HG02678 (cell line): ENCODE measurements around the gene LSAMP.
"Not testable (repeated sequence)": the region's sequence is repeated elsewhere in the genome, so short reads cannot be mapped to it uniquely, and the experiment has no call there.

Experiments
- ATAC-seq: cut with Tn5 transposase; IDR thresholded peaks from one replicate; pipeline ENCODE4 v1.9.1; 2021; ENCODE audit warnings: mild to moderate bottlenecking, moderate library complexity; ENCODE audit not compliant: unreplicated experiment

LSAMP gene

DNA sequence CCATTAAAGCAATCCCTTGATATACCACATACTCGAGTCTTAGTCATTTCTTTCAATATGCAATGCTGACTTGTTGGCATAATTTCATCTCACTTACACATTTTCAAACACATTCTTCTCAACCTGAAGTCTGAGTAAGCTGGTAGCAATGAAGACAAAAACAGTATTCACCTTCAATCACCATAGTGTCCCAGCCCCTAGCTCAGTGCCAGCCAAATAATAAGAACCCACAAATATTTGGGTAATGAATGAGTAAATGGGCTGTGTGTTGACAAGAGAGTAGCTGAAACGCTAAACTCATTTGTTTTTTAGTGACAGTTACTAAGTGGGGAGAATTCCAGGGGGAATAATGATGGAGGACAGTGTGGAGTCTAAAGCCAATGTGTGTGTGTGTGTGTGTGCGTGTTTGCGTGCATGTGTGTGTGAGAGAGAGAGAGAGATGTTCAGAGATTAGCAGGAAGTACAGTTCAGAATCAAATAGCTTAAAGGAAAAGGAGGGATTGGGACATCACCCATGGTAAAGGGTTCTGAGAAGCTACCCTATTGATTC is 656.3 kb downstream of the LSAMP start:
- ATAC-seq = no peak

DNA sequence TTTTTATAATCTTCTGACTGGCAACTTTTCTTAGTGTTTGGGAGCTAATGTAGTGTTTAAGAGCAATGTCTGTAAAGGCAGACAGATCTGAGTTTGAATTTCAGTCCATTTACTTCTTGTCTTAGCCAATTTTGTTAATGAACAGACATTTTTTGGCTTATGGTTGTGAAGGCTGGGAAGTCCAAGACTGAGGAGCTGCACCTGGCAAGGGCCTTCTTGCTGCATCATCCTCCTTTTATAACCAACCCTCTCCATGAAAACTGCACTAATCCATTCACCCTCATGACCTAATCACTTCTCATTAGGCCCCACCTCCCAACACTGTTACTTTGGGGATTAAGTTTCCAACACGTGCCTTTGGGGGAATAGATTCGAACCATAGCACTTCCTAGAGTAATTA is 657.5 kb downstream of the LSAMP start:
- ATAC-seq = no peak

DNA sequence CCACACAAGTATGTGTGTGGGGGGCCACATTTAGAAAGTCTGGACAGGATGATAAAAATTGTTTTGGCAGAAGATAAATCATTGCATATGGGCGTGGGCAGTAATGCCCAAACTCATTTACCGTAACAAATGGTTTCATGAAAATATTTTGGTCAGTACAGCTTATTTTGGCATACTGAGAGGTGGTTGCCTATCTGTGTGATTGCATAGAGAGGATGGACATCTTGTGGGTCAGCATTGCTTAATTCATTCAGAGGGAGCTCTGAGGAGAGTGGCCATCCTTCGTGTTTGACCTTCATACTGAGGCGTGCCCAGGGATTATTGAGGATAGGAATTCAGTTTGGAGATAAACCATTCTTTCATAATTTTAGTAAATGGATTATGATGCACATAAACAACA is 659.5 kb downstream of the LSAMP start:
- ATAC-seq = no peak

DNA sequence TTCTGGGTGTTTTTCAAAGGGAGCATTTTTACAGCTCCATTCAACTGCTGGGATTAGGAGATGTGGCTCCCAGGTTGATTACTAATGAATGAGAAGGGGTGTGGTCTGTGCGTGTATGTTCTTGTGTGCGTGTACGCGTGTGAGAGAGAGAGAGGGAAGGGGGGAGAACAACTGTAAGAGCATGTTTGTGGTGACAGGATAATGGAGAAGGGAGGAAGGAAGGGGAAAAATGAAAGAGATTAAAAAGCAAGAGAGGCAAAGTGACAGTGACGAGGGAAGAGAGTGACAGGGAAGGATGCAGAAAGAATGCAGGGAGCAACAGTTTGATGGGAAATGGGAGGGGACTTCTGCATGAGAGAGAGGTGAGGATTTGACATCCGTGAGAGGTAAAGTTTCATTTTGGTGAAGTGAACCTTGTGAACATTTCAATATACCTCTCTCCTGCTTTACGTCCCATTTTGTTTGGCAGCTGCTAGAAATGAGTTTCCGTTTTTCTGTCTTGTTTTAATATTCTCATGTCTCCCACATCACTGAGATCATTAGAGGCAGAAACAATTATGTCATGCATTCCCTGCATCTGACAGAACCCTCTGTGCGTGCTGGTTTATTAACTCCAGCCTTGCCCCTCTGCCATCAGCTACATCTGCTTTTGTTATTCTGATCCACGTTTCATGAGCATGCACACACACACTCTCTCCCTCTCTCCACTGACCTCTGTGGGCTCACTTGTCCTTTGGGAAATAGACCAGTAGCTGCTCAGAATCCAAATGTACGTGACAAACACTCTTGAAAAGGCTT is 660.3 kb downstream of the LSAMP start:
- ATAC-seq = no peak

DNA sequence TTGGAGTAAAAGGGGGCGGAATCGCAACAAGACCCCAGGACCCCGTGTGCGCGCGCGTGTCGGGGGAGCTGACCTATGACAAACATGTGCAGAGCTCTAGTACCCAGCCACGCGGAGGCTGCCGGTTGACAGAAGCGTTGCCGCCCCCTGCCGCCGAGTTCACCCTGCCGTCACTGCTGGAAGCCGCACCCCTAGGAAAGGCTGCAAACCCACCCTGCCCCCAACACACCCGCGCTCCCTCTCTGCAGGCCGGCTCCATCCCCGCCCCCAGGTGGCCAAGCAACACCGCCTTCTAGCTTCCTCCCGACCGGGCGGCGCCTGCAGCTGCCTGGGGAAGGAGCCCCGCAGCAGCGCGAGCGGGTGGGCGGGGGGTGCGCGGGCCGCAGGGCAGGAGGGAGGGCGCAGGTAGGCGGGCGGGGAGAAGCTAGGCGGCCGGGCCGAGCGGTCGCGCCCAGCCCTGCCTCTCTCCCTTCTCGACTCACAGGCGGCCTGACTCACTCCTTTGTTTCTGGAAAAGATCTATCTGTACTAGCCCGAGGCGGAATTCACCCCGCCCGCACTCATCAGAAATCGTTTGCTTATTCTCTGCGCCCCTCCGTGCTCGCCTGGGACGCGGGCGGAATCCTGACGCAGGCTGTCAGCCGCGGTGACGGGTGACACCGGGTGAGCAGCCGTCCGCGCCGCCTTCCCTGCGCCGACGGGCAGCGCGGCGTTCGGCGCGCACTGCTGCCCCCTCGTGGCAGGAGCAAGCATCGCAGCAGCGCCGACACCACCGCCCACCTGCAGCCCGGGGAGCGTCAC is 661.1 kb downstream of the LSAMP start:
- ATAC-seq = peak; percentile 85

DNA sequence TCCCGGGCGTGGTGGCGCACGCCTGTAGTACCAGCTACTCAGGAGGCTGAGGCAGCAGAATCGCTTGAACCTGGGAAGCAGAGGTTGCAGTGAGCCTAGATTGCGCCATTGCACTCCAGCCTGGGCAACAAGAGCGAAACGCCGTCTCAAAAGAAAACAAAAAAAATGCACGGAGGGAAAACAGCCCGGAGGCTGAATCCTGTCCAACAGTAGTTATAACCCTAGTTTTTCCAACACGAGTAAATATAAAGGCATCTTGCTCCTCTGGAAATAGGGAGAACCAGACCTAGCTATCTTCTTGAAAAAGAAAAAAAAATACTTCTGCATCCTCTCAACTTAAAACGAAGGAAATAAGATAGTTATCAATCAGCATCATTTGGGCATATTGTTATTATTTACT is 661.9 kb downstream of the LSAMP start:
- not testable (repeated sequence) for ATAC-seq

DNA sequence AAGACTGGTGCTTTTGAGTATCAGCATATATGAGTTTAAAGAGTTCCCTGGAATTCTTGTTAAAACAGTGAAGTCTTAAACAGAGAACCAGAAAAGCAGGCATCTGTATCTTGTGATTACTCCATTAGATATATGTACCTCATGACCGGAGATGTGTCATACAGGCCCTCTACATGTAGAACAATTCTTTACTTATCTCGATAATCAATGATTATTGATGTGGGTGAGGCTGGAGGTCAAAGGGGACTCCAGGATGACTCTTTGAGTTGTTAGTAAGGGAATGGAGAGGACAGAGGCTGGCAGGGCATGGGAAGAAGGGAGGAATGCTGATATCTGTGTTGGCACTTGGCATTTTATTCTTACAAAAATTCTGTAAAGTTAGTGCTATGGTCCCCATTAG is 666.3 kb downstream of the LSAMP start:
- no peak for ATAC-seq

DNA sequence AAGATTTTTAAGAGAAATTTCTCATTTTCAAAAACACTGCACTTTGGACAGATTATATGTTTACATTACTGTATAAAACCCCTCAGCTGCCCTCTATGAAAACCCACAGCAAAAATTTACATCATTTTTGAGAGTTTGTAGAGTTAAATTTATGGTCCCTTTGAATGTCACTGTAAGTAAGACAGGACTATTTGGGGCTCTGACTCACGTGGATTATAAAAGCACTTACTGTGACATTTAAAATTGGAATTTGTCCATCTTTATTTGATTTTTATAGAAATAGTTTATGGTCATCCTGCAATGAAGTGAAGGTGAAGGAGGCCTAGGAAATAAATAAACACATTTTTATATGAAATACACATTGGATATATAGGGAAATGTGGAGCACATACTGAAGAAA is 672.3 kb downstream of the LSAMP start:
- no peak for ATAC-seq

DNA sequence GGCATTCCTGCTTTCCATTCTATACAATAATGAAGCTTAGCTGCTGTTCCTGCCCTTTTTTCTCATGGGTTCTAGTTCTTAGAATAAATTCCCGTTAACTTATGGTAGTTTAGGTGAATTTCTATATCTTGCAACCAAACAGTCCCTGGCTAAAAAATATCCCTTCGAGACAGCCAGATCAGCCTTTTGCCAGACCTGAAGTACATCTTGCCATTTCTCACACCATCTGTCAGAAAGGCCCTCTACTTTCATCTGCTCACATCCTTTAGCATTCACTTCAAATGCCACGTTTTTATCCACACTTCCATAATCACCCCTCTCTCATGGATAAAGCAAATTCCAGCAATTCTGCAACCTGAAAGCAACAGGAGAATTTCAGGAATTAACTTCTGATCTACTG is 676.6 kb downstream of the LSAMP start:
- ATAC-seq = no peak

DNA sequence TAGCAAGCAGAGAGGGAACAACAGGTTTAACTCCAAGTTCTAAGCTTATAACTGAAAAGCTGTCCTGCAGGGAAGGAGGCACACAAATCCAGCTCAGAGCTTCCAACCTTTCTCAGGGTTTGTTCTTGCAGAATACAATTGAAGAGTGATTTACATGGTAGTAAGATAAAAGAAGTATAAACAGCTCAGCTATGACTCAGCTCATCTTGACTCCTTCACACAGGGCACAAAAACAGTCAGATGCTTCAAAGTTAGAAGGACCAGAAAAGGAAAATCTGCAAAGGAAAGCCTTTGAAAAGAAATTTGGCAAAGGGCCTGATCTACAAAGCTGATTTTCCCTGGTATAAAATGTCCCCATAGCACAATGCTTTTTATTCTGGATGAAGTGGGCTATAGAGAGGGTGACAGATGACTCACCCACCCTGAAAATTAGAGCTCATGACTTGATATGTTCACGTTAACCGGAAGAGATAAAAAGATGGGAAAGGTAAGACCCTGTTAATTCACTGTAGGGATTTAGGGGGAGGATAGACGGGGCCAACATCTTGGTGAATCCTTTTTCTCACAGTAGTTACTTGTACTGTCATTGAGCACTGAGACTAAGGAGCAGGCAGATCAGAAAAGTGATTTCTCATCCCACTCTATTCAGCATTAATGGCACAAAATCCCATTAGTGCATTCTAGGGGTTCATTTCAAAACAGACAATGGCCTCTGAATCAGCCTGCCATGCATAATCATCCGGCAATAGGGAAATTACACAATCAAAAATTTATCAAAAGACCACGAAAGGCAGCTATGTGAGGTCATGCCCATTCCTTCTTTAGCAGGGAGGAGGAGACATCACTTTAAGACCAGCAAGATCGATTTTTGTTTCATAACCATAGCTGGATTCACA is 678.5 kb downstream of the LSAMP start:
- no peak for ATAC-seq

DNA sequence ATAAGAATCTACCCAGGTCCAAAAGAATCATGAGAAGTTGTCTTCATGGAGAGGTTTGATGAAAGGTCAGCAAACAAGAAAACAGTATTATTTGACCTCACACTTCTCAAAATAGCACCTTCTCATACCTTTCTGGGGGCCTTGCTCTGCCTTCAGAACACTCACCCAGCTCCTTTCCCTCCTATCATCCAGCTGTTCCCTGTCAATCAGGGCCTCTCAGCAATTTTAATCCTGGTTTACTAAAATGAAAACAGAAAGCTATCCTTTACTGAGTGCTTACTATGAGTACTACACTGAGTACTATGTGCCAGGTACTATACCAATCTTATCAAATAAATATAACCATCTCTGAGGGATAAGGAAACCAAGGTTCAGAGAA is 683.4 kb downstream of the LSAMP start:
- ATAC-seq = no peak

DNA sequence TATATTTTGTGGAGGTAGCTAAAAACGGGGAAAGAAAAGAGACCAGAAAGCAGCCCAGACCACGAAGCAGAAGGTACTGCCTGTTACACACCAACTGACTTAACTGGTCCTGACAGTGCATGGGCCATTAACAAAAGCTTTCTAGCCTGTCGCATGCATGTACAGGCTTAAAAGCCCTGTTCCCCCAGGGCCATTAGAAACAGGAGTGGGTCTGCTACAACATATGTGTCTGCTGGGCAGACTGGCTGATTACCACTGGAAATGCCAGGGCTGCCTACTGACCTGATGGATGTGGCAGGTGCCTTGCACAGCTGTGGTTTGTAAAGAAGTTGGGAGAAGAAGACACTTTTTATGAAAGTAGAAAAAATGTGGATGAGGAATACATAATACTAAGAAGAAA is 684.6 kb downstream of the LSAMP start:
- ATAC-seq = no peak

DNA sequence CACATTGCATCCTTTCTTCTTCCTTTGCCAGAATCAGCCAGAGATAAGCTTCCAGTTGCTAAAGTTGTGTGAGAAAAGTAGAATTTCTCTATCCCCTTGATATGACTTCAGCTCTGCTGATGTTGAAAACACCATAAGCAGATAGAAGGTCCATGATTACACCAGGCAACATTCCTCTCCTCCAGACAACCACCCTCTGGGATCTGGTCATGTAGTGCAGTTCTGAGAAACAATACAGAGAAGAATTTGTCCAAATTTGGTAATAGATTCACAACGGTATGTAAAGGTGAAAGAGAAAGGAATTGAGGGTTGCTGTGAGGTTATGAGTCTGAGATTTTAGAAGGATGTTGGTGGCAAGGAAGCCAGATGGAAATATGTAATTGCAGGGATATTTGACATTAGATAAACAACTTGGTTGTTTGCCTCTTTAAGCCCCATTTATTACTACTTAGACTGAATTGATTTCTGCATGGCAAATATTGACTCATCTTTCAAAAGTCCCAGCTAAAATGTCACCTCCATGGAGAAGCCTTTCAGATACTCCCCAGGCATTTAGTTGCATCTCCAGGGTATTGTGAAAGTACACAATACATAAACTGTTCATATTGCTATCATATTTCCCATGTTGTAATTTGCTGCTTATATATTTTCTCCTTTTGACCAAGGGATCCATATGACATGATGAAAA is 687.1 kb downstream of the LSAMP start:
- ATAC-seq = no peak

DNA sequence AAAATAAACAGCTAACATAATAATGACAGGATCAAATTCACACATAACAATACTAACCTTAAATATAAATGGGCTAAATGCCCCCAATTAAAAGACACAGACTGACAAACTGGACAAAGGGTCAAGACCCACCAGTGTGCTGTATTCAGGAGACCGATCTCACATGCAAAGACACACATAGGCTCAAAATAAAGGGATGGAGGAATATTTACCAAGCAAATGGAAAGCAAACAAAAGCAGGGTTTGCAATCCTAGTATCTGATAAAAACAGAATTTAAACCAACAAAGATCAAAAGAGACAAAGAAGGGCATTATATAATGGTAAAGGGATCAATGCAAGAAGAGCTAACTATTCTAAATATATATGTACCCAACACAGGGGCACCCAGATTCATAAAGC is 692.3 kb downstream of the LSAMP start:
- not testable (repeated sequence) for ATAC-seq
